GM19467 (cell line): ENCODE measurements around the gene MMP28.
"Not testable (repeated sequence)": the region's sequence is repeated elsewhere in the genome, so short reads cannot be mapped to it uniquely, and the experiment has no call there.

Experiments used
- ATAC-seq: cut with Tn5 transposase; IDR thresholded peaks from one replicate; pipeline ENCODE4 v1.9.1; 2021; ENCODE audit warnings: mild to moderate bottlenecking, moderate library complexity; ENCODE audit not compliant: unreplicated experiment

The MMP28 gene

GRCh38 chr17:35766903-35767510 lies 28.4 kb downstream of the MMP28 start:
- ATAC-seq, result no peak

DNA sequence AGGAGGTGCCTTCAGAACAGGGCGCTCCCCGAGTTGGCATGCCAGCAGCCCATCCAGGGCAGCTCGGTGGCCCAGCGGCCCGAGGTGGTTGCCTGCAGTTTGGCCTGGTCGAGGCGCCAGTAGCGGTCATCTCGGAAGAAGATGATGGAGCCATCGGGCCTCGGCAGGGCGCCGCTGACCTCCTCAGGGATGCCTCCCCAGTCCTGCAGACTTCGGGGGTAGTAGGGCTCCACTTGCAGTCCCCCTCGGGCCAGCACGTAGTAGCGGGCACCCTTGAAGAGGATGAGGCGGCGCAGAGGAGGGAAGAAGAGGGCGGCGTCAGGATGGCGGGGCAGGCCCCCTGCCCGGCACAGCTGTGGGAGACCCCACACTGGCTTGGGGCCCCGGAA lies 29.0 kb downstream of the MMP28 start:
- no peak for ATAC-seq

- ATAC-seq, result no peak
These were observed 29.5 kb downstream of the MMP28 start for GRCh38 chr17:35765756-35766488.

GRCh38 chr17:35765086-35765710 lies 30.2 kb downstream of the MMP28 start:
- no peak for ATAC-seq

- peak; percentile 79 for ATAC-seq
These were observed 31.1 kb downstream of the MMP28 start for GRCh38 chr17:35764123-35764991.

- no peak for ATAC-seq
These were observed 31.7 kb downstream of the MMP28 start for GRCh38 chr17:35763767-35764122.

- ATAC-seq, result no peak
These were observed 33.8 kb downstream of the MMP28 start for GRCh38 chr17:35761601-35762000.

- no peak for ATAC-seq
These were observed 34.9 kb downstream of the MMP28 start, which contains the start of gene C17orf50 for GRCh38 chr17:35760587-35760986. Gene C17orf50 (plus strand): TSS chr17:35760887. CDS start chr17:35760942, 55 bp downstream.

DNA sequence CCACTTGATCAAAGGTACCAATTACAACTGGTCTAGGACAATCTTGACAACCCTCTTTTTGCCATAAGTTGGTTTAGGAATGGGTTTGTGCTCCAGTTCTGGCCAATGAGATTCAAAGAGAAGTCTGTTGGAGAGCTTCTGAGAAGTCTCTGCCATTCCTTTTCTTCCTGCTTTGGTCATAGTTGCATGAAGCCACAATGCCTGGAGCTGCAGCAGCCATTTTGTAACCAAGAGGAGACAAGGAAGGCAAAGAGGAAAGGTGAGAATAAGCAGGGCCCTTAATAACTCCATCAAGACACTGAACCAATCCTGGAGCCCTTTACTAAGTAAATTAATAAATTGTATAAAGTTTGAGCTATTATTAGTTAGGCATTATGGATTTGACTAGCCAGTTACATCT lies 38.2 kb downstream of the MMP28 start:
- ATAC-seq, result no peak

DNA sequence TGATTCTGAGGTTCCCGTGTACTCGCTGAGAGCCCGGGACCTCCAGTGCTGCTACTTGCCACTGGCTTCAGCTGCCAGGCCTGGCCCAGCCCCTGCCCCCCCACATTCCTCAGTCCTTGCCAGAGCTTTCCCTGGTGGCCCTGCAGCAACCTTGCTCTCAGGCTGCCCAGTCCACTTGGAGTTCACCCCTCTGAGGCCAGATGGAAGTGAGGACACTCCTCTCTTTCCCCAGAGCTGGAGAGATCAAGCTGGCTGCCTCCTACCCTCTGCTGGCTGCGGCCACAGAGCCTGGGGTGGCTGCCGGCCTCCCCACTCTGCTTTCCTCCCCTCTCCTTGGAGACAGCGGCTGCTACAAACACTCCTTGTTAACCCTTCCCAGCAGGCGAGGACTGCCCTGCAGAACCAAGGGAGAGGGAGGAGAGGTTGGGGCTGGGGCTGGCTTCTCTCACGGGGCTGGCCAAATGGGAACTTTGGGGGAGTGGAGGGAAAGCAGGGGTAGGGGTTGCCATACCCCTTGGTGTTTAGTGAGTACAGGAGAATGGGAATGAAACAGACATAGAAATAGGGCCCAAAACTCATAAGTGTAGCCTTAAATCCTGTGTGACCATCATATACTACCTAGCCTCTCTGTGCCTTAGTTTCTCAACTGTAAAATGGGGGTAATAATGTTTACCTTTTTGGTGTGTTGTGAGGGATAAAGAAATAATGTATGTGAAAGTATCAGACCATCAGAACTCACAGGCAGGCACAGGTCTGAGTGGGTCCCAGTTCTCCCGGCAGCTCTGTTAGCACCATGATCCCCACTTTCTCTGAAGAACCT lies 42.3 kb downstream of the MMP28 start, which contains the start of gene GAS2L2:
Gene GAS2L2 (minus strand): TSS at position 295 of the 820 bp plus-strand sequence. CDS start 389 bp downstream, outside the sequence.
- ATAC-seq, result no peak

GRCh38 chr17:35752471-35752870 lies 43.0 kb downstream of the MMP28 start:
- ATAC-seq, result no peak

- not testable (repeated sequence) for ATAC-seq
These were observed 43.9 kb downstream of the MMP28 start for GRCh38 chr17:35751541-35751940.

- ATAC-seq, result no peak
These were observed 44.7 kb downstream of the MMP28 start for GRCh38 chr17:35750526-35751395.

DNA sequence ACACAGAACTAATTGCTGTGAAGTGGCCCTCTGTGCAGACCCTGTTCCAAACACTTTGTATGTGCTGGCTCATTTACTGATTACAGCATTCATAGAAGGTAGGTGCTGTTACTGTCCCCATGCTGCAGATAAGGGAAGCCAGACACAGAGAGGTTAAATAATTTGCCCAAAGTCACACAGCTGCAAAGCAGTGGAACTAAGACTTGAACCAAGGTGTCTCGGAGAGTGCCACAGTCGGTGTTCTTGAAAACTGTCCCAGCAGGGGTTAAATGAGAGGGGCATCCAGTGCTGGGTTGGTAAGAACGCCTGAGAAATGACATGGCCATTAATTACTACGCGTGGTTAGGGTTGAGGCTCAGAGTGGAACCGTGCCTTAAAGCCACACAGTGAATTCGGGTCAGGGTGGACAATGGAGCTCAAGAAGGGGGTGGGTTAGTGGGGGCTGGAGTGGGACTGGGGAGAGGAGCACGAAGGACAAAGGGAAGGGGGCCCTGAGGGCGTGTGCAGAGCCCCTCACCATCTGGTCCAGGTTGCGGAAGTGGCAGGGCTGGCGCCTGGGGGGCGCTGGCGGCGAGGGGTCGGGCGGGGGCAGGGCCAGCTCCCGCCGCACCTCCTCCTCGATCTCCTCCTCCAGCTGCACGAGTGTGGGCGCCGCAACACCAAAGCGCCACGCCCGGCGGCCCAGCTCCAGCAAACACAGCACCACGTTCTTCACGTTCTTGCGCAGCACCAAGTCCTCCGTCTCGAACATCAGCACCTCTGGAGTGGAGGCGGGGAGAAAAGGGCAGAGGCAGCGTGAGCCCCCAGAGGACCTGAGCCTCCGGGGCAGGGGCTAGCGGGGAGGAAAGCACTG lies 45.7 kb downstream of the MMP28 start:
- ATAC-seq, result no peak

GRCh38 chr17:35748979-35749378 lies 46.5 kb downstream of the MMP28 start:
- ATAC-seq, result no peak

- ATAC-seq, result no peak
These were observed 47.0 kb downstream of the MMP28 start for GRCh38 chr17:35748341-35748841.

- ATAC-seq, result no peak
These were observed 47.9 kb downstream of the MMP28 start for GRCh38 chr17:35747540-35748017.

GRCh38 chr17:35745749-35746320 lies 49.6 kb downstream of the MMP28 start:
- ATAC-seq, result no peak
